Astrocyte (in vitro differentiated cells and primary cell): ENCODE results near the gene SHROOM3. TPM values are rescaled to one million over a fixed set of nuclear protein-coding genes. Genes with fewer than 3 reads are reported as not detected.

ENCODE experiments used
- DNase-seq: peaks from one replicate; pipeline ENCODE4 v3.0.0-alpha.2; 2010; ENCODE audit warnings: low read depth
- FAIRE-seq: peaks from 2 replicates; lab custom pipeline; 2011; peaks lifted over from hg19 to GRCh38; lab: Jason Lieb, UNC
- H2AFZ ChIP-seq: 2 replicates; pipeline ENCODE4 v1.6.0; 2012; ENCODE audit warnings: low read depth, low read length, inconsistent platforms
- H3K27ac ChIP-seq: 2 replicates; pipeline ENCODE4 v1.5.1; 2011; ENCODE audit warnings: low read depth, low read length, inconsistent platforms
- H3K27me3 ChIP-seq: 2 replicates; pipeline ENCODE4 v1.6.0; 2011; ENCODE audit warnings: low read length, inconsistent platforms; ENCODE audit not compliant: insufficient read depth
- H3K36me3 ChIP-seq: 2 replicates; pipeline ENCODE4 v1.5.1; 2011; ENCODE audit warnings: low read length, inconsistent platforms; ENCODE audit not compliant: insufficient read depth
- H3K4me1 ChIP-seq: 2 replicates; pipeline ENCODE4 v1.5.1; 2011; ENCODE audit warnings: low read length, inconsistent platforms; ENCODE audit not compliant: insufficient read depth
- H3K4me2 ChIP-seq: 2 replicates; pipeline ENCODE4 v1.6.0; 2012; ENCODE audit warnings: low read length, inconsistent platforms
- H3K4me3 ChIP-seq: 2 replicates; pipeline ENCODE4 v1.5.1; 2011; ENCODE audit warnings: low read depth, mild to moderate bottlenecking, low read length, inconsistent platforms; ENCODE audit not compliant: insufficient read depth
- H3K79me2 ChIP-seq: 2 replicates; pipeline ENCODE4 v1.6.0; 2012; ENCODE audit warnings: mild to moderate bottlenecking, low read length, inconsistent platforms; ENCODE audit not compliant: insufficient read depth
- H3K9ac ChIP-seq: 2 replicates; pipeline ENCODE4 v1.6.0; 2012; ENCODE audit warnings: mild to moderate bottlenecking, low read length, inconsistent platforms
- H3K9me3 ChIP-seq: 2 replicates; pipeline ENCODE4 v1.5.1; 2012; ENCODE audit warnings: low read depth, mild to moderate bottlenecking, low read length, inconsistent platforms; ENCODE audit not compliant: insufficient read depth
- H4K20me1 ChIP-seq: 2 replicates; pipeline ENCODE4 v1.6.0; 2012; ENCODE audit warnings: low read length, inconsistent platforms; ENCODE audit not compliant: insufficient read depth
- H3K27ac Mint-ChIP-seq: one replicate; pipeline ENCODE4 v1.8.0; 2021; ENCODE audit warnings: mild to moderate bottlenecking, mixed read lengths; ENCODE audit not compliant: unreplicated experiment
- H3K27me3 Mint-ChIP-seq: one replicate; pipeline ENCODE4 v1.8.0; 2021; ENCODE audit warnings: low read depth, mixed read lengths; ENCODE audit not compliant: unreplicated experiment
- H3K36me3 Mint-ChIP-seq: one replicate; pipeline ENCODE4 v1.8.0; 2021; ENCODE audit warnings: low read depth, mixed read lengths; ENCODE audit not compliant: unreplicated experiment
- H3K4me1 Mint-ChIP-seq: one replicate; pipeline ENCODE4 v1.8.0; 2021; ENCODE audit warnings: low read depth, mixed read lengths; ENCODE audit not compliant: unreplicated experiment
- H3K4me3 Mint-ChIP-seq: one replicate; pipeline ENCODE4 v1.8.0; 2021; ENCODE audit warnings: mild to moderate bottlenecking, moderate library complexity, mixed read lengths; ENCODE audit not compliant: unreplicated experiment
- H3K9me3 Mint-ChIP-seq: one replicate; pipeline ENCODE4 v1.8.0; 2021; ENCODE audit warnings: mild to moderate bottlenecking, mixed read lengths; ENCODE audit not compliant: unreplicated experiment
- CTCF ChIP-seq: IDR thresholded peaks from 2 replicates; pipeline ENCODE4 v1.5.1; 2011; ENCODE audit warnings: low read depth, mild to moderate bottlenecking, inconsistent platforms, low read length, moderate library complexity; ENCODE audit not compliant: insufficient read depth
- EZH2 ChIP-seq: IDR thresholded peaks from 2 replicates; pipeline ENCODE4 v1.6.1; 2012; ENCODE audit warnings: mild to moderate bottlenecking, low read length, inconsistent platforms; ENCODE audit not compliant: insufficient read depth
- total RNA-seq: library from RNA; stranded (reverse); gene quantifications from 2 replicates; pipeline ENCODE4 v1.2.1, GENCODE V29; 2021

The SHROOM3 gene
- total RNA-seq, 1 donor from 2014 or later = 64.6 TPM

DNA sequence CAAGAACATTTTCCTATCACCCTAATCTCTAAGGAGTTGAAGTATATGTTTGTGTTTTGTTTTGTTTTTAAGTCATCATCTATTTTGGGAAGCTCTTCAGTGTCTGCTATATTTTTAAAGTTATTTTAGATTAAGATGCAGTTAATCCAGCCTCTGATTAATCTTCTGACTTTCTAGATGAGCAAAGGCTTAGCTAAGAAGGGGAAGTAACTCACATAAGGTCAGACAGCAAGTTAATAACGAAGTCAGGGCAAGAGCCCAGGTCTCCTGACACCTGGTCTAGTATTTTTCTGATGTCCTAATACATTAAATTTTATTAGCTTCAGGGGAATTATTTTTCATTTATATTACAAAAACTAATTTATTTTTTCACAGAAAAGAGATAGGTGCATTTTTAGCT is 294.4 kb downstream of the SHROOM3 start:
- H3K9me3 ChIP-seq = no peaks in the 10 kb centered on the region
- peaks cover 6% of the 10 kb centered on the region for H3K36me3 ChIP-seq
- TF ChIP-seq EZH2 = no peak
- TF ChIP-seq CTCF = no peak
- Mint-ChIP-seq H3K27ac (peak overlapping the region; percentile 31), H3K9me3 (no peaks in the 10 kb centered on the region), H3K36me3 (peaks cover 23% of the 10 kb centered on the region), H3K4me1 (peaks cover 47% of the 10 kb centered on the region), H3K27me3 (no peaks in the 10 kb centered on the region), H3K4me3 (no peak overlapping the region)
- no peak overlapping the region for H3K9ac ChIP-seq
- H3K27ac ChIP-seq = no peak overlapping the region
- no peaks in the 10 kb centered on the region for H3K79me2 ChIP-seq
- no peak overlapping the region for H3K4me2 ChIP-seq
- H3K27me3 ChIP-seq = no peaks in the 10 kb centered on the region
- no peak overlapping the region for H2AFZ ChIP-seq
- H3K4me3 ChIP-seq = no peak overlapping the region
- DNase-seq (no peak), FAIRE-seq (no peak)
- no peaks in the 10 kb centered on the region for H4K20me1 ChIP-seq
- peaks cover 9% of the 10 kb centered on the region for H3K4me1 ChIP-seq

DNA sequence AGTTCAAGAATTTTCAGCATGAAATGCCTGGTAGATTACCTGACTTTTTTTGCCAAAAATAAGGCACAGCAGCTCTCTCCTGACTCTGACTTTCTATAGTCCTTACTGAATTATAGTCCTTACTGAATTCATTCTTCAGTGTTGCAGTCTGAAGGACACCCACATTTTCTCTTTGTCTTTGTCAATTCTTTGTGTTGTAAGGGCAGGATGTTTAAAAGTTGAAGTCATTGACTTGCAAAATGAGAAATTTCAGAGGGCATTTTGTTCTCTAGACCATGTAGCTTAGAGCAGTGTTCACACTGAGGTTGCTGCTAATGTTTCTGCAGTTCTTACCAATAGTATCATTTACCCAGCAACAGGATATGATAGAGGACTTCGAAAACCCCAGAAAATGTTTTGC is 295.0 kb downstream of the SHROOM3 start:
- Mint-ChIP-seq H3K27ac (no peak overlapping the region), H3K36me3 (peaks cover 24% of the 10 kb centered on the region), H3K27me3 (no peaks in the 10 kb centered on the region), H3K9me3 (no peaks in the 10 kb centered on the region), H3K4me1 (peaks cover 42% of the 10 kb centered on the region), H3K4me3 (no peak overlapping the region)
- H3K9ac ChIP-seq = no peak overlapping the region
- DNase-seq (no peak), FAIRE-seq (no peak)
- H2AFZ ChIP-seq = no peak overlapping the region
- no peak overlapping the region for H3K4me3 ChIP-seq
- no peaks in the 10 kb centered on the region for H3K79me2 ChIP-seq
- no peaks in the 10 kb centered on the region for H3K9me3 ChIP-seq
- H3K4me1 ChIP-seq = peaks cover 5% of the 10 kb centered on the region
- no peak overlapping the region for H3K27ac ChIP-seq
- no peaks in the 10 kb centered on the region for H3K27me3 ChIP-seq
- H3K36me3 ChIP-seq = peaks cover 6% of the 10 kb centered on the region
- H3K4me2 ChIP-seq = no peak overlapping the region
- H4K20me1 ChIP-seq = no peaks in the 10 kb centered on the region
- TF ChIP-seq EZH2 (no peak), CTCF (no peak)

DNA sequence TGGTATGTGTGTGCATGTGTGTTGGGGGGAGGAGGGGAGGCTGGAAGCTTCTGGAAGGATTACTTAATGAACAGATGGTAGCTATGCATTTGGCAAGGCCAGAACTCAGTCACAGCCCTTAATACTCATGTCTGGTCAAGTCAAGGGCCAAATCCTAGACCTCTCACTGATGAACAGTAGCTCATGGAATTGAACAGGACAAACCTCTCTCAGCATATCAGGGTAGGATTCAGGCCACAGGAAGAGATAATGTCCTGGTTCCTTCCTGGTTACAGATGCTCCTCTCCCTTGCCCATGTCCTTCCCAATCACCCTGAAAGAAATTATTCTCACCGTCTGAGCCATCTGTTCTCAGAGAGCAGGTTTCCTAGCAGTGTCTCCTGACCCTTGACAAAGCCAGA is 297.2 kb downstream of the SHROOM3 start:
- Histone ChIP-seq H3K9ac (no peak overlapping the region), H3K4me3 (no peak overlapping the region), H3K27ac (no peak overlapping the region), H3K36me3 (peaks cover 6% of the 10 kb centered on the region), H3K79me2 (no peaks in the 10 kb centered on the region), H3K4me1 (no peaks in the 10 kb centered on the region), H4K20me1 (no peaks in the 10 kb centered on the region), H2AFZ (no peak overlapping the region), H3K4me2 (no peak overlapping the region), H3K9me3 (no peaks in the 10 kb centered on the region), H3K27me3 (no peaks in the 10 kb centered on the region)
- Mint-ChIP-seq H3K36me3 (peaks cover 23% of the 10 kb centered on the region), H3K9me3 (no peaks in the 10 kb centered on the region), H3K27ac (peak overlapping the region; percentile 71), H3K4me3 (no peak overlapping the region), H3K4me1 (peaks cover 30% of the 10 kb centered on the region), H3K27me3 (no peaks in the 10 kb centered on the region)
- FAIRE-seq = no peak
- TF ChIP-seq EZH2 (no peak), CTCF (no peak)
- DNase-seq = no peak
